Kidney capillary endothelial cell (primary cell): ENCODE data around the gene LPA.

Source experiments
- DNase-seq: peaks from one replicate; pipeline ENCODE4 v3.0.0-alpha.2; 2018; ENCODE audit warnings: low spot score

Gene LPA

DNA sequence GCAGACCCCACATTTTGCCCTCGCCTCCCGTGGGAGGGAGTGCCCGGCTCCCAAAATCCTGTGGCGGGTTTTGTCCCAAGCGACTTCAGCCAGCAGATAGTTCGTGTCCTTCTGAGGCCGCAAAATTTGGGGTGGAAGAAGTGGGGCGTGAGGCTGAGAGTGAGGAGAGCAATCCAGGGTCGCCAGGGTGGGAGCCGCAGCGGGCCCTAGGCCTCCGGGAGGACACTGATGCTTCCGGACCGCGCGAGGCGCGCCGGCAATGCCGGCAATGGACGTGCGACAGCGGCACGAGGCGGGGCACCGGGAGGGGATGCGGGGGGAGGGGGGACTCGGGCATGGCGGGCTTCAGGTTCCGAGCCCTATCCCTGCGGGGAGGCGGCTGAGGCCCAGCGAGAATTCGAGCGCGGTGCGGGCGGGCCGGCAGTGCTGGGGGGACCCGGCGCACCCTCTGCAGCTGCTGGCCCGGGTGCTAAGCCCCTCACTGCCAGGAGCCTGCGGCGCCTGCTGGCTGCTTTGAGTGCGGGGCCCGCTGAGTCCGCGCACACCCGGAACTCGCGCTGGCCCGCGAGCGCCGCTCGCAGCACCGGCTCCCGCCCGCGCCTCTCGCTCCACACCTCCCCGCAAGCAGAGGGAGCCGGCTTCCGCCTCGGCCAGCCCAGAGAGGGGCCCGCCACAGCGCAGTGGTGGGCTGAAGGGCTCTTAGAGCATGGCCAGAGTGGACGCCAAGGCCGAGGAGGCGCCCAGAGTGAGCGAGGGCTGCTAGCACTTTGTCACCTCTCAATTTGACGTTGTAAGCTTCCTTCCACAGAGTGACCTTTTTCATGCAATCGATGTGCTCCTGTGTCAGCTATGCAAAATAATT is 143.8 kb downstream of the LPA start:
- peak; percentile 21 for DNase-seq

DNA sequence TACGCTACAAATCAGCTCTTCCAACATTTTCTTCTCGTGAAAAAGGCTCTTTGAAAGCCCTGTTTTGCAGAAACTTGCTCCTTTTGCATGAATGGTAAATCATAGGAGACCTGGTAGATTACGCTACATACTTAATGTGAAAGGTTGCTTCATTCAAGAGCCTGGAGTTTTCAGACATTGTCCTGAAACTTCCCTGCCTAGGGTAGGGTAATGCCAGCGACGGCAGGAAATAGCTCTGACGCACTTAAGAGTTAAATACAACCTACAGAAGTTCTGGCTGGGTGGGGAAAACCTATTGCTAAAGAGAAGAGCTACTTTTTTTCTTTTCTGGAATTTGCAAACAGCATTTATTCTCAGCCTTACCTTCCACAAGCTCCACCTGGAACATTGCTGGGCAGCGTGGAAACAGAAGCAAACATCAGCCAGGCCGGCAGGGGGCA is 144.5 kb downstream of the LPA start:
- peak; percentile 60 for DNase-seq

DNA sequence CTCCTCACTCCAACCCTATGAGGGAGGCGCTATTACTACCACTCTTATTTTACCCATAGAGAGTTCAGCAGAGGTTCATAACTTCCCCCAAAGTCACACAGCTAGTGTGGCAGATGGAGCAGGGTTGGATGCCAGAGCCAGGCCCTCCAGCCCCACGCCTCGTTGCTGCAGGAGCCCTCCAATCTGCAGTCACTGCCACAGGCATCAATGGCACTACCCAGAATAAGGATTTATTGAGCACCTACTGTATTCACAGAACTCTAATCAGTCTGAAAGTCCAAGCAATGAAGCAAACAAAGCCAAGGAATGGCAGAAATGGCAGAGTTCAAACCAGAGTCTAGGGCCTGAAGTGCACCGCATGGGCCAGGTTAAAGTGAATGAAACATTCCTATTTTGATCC is 144.9 kb downstream of the LPA start:
- DNase-seq, result no peak

DNA sequence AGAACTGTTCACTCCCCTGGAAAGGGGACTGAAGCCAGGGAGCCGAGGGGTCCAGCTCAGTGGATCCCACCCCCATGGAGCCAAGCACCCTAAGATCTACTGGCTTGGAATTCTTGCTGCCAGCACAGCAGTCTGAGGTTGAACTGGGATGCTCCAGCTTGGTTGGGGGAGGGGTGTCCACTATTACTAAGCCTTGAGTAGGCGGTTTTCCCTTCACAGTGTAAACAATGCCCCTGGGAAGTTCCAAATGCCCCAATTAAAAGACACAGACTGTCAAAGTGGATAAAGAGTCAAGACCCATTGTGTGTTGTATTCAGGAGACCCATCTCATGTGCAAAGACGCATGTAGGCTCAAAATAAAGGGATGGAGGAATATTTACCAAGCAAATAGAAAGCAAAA is 150.2 kb downstream of the LPA start:
- DNase-seq, result no peak

DNA sequence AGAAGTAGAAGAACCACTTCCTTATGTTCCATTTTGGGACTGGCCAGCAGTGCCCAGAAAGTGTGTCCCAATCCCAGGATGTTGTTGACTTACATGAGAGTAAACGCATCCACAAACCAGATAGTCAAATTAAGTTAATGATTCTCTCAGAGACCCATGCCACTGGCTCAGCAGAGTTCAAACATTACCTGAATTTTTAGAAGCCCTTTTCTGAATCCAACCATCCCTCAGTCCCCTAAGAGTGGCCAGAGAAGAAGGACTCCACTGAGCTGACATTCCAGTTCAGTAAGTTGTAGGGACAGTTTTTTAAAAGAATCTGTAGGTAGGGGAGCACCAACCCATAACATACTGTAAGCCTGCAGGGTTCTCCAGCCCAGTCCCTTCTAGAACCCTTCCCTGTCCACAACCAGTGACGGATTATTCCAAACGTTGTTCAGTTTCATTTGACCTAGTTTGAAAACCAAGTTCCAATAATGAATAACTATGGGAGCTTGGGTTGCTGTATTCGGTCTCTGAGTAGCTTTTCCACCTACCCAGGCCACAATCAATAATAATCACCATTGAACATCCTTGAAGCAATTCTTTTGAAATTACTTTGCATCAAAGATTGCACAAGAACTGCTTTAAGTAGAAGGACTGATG is 153.0 kb downstream of the LPA start:
- DNase-seq, result no peak

DNA sequence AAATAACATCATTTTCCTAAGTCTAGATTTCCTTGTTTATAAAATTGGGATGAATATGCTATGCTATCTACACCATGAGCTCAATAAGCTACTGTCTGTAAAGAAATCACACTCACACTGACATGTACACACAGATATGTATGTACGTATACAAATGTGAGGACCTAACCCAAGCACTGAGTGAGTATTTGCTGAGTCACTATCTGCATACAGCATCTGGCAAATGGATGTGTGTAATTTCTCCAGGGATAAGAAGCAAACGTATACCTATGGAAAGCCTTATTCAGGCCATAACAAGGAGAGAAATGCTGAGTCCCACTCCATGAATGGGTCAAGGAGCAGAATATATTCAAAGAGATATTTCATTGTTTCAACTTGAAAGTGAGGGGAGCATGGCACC is 153.9 kb downstream of the LPA start:
- DNase-seq, result no peak

DNA sequence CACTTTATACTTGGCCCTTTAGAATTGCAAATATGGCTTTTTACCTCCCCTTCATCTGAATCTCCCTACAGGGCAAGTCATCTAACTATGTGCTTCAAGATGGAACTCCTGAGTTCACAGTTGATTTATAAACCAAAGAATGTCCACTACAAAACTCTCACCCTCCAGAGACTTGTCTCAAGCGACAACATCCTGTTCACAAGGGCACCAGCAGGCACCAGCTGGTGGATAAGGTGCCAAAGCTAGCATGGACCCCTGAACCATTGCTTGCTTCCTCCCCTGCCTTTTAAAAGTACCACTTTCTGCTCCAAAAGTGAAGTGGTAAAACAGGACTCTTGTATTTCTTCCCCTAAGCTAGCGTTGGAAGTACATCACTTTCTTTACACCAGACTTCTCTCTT is 154.5 kb downstream of the LPA start:
- no peak for DNase-seq

DNA sequence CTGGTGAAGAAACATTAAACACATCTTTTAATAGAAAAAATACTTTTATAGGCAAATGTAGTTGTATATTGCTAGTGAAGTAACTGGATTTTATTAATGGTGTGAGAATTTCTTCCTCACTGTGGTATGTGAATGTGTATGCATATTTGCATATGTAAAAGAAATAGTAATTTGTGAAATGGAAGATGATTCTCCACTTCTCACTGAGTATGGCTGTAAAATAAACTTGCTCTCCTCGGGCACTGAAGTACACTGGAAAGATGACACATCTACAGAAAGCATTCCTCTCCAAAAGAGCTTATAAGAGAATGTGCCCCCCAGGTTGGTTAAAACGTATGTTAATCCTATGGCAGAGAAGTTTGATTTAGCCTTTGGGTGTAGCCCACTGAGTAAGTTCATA is 155.5 kb downstream of the LPA start:
- DNase-seq, result no peak

DNA sequence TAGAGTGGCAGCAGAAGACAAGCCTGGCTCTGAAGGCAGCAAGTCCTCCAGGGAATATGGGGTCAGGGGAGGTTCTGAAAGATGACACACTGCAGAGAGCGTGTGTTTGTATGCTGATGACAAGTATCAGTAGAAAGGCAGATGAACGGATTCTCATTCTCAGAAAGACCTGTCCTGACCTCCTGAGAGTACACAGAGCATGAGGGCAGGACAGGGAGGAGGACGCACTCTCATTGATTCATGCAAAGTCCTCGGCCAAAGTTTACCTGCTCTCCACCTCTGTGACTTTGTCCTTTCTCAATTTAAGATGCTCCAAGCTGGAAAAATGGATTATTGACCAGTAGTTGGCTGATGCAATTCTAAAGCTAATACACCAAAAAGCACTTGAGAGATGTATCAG is 156.7 kb downstream of the LPA start:
- no peak for DNase-seq

DNA sequence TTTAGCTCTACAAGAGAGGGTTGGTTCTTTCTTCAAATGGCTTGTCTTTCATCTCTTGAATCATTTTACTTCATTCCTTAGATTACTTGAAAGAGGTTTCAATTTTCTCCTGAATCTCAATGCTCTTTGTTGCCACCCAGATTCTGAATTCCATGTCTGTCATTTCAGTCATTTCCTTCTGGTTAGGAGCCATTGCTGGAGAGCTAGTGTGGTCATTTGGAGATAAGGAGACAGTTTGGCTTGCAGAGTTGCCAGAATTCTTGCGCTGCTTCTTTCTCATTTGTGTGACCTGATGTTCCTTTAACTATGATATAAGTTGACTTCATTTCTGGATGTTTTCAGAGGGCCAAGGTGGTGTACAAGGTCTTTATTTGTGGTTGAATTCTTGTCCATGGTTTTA is 158.1 kb downstream of the LPA start:
- DNase-seq, result no peak

DNA sequence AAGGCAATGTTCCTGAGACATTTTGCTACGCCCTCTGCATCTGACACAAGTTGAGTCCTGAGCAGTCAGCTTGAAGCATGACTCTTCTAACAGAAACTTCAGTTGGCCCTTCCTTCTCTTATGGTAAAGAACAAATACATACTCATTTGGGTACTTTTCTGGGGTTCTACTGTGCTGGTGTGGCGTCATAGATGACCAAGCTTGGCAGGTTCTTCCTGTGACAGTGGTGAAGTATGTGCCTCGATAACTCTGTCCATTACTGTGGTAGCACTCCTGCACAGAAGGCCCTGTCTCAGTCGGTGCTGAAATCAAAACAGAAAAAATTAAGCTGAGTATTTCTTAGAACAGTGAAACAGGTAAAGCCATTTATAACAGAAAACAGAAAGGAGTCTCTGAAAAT is 163.4 kb downstream of the LPA start:
- no peak for DNase-seq

DNA sequence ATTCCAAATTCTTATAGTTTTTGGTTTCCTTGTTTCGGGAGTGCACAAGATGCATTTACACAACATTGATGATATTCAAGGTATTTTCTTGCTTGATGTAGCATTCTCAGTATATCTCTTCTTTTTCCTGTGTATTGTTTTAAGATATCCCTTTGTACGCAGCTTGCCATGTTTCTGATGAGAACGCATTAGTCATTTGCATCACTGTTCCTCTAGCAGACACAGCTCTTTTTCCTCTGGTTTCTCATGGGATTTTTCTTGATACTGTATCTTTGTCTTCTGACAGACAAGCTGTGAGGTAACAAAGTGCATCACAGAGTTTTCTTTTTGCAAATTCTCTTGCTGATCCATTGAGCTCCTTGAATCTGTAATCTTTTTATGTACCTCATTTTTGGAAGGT is 169.5 kb downstream of the LPA start:
- DNase-seq, result no peak

DNA sequence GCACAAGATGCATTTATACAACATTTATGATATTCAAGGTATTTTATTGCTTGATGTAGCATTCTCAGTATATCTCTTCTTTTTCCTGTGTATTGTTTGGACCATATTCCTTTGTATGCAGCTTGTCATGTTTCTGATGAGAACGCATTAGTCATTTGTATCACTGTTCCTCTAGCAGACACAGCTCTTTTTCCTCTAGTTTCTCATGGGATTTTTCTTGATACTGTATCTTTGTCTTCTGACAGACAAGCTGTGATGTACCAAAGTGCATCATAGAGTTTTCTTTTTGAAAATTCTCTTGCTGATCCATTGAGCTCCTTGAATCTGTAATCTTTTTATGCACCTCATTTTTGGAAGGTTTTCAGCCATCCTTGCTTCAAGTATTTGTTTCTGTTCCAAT is 175.0 kb downstream of the LPA start:
- DNase-seq, result no peak

DNA sequence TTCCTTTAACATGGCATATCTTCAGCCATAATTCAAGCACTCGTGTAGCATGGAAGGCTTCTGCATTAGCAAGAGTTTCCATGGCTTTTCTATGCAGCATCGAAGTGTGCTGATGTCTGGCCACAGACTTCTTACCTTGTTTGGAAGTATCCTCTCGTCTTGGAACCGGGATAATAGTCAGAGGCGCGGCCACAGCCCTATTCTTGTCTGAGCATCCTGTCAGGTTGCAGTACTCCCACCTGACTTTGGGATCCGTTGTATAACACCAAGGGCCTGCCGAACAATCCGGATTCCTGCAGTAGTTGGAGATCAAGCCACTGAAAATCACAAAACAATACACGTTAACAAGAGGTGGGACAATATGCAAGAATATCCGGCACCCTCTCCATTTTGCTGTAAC is 177.0 kb downstream of the LPA start:
- no peak for DNase-seq
